GM21381 (cell line): ENCODE results near the gene KIAA2012.
A peak's percentile ranks its signal among the peaks of the same experiment; 100 is the strongest.
"Not testable (repeated sequence)": the region's sequence is repeated elsewhere in the genome, so short reads cannot be mapped to it uniquely, and the experiment has no call there.

Experiments
- ATAC-seq: cut with Tn5 transposase; IDR thresholded peaks from one replicate; pipeline ENCODE4 v1.9.1; 2021; ENCODE audit warnings: mild to moderate bottlenecking, moderate library complexity; ENCODE audit not compliant: unreplicated experiment

Gene KIAA2012

DNA sequence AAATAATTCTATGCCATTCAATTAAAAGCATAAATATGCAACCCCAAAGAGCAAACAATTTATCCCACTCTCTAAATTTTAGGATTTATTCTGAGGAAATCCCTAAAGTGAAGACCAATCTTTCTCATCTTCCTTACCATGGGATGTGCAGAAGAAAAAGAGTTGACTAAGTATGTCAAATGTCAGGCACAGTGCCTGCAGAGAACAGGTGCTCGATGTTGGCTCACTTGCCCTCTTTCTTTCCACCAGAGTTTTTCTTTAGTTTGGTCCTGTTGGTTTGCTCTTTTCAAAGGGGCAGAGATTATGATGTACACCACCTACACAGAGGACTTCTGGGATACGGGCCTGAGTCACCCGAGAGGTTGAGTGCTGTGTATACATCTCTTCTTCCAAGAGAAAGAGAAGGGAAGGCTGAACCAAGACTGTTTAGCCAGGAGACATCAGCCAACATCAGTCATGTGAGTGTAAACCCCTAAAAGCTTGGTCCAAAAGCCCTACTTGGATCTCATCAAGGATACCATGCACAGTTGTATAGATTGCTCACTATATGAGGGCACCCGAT lies 113.7 kb downstream of the KIAA2012 start:
- no peak for ATAC-seq

DNA sequence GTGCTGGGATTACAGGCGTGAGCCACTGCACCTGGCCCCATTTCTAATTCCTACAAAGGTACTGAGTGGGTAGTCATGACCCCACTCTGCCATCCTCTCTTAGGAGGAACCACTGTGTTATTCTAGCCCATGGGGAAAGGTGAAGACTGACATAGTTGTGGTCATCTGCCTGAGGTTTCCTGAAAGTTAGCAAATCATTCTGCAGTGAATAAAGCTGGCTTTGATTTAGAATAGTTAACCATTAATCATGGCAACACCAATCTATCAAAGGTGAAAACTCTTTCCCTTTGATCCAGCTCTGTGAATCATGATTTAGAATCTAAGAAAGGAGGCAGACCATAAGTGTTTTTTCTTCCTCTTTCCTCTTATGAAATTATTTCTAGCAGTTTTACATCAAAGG lies 114.5 kb downstream of the KIAA2012 start:
- ATAC-seq, result no peak

DNA sequence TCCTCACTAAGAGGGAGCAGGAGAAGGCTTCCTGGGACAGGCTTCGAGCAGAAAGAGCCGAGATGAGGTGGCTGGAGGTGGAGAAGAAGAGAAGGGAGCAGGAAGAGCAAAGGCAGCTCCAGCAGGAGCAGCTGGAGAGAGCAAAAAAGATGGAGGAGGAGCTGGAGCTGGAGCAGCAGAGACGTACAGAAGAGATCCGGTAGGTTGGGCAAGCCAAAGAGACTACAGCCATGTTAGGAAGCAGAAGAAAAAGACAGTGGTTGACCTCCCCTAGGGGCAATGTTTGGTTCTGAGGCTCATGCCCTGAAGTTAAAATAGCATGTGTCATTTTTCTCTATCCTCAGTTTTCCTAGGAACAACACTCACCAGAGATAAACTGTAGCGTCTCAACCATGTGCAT lies 120.2 kb downstream of the KIAA2012 start:
- ATAC-seq, result no peak

DNA sequence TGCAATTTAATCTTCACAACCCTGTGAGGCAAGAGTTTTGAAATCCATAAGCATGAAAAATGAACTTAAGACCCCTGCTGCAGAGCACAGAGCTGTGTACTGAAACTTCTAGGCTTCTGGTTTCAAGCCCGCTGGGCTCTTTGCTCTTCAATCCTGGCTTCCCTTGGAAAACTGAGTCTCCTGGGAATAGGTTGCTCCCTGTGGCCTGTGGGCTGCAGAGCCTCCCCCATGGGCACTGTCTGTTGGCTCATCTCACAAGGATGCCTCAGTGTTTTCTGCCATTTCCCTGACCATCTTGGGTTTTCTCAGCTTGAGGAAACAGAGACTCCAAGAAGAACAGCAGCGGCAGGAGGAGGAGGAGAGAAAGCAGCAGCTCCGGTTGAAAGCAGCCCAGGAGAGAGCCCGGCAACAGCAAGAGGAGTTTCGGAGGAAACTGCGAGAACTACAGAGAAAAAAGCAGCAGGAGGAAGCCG lies 120.9 kb downstream of the KIAA2012 start:
- no peak for ATAC-seq

DNA sequence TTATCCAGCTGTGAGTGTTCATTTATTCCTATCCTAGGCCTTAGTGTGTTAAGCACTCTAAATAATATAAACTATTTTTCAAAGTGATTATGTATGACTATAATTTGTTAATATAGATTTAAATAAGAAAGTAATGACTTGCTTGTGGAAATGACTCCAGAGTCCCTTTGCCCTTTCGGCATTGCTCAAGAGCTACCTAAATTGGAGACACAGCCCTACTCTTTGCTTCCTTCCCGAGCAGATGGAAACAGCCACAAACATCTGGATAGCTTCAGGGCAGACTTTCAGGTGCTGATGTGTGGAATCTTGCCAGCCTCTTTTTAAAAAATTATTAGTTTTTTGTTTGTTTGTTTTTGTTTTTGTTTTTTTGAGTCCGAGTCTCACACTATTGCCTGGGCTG lies 121.4 kb downstream of the KIAA2012 start:
- ATAC-seq, result no peak

DNA sequence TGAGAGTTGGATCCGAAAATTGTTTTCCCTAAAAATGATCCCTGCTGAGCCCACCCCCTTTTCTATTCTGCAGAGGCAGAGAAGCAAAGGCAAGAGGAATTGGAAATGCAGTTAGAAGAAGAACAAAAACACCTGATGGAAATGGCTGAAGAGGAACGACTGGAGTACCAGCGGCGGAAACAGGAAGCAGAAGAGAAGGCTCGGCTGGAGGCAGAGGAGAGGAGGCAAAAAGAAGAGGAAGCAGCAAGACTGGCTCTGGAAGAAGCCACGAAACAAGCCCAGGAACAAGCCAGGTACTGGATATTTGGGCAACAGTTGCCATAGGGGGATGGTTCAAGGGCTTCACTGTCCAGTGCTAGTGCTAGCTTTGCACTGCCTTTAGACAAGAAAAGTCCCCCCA lies 123.7 kb downstream of the KIAA2012 start:
- ATAC-seq, result no peak

DNA sequence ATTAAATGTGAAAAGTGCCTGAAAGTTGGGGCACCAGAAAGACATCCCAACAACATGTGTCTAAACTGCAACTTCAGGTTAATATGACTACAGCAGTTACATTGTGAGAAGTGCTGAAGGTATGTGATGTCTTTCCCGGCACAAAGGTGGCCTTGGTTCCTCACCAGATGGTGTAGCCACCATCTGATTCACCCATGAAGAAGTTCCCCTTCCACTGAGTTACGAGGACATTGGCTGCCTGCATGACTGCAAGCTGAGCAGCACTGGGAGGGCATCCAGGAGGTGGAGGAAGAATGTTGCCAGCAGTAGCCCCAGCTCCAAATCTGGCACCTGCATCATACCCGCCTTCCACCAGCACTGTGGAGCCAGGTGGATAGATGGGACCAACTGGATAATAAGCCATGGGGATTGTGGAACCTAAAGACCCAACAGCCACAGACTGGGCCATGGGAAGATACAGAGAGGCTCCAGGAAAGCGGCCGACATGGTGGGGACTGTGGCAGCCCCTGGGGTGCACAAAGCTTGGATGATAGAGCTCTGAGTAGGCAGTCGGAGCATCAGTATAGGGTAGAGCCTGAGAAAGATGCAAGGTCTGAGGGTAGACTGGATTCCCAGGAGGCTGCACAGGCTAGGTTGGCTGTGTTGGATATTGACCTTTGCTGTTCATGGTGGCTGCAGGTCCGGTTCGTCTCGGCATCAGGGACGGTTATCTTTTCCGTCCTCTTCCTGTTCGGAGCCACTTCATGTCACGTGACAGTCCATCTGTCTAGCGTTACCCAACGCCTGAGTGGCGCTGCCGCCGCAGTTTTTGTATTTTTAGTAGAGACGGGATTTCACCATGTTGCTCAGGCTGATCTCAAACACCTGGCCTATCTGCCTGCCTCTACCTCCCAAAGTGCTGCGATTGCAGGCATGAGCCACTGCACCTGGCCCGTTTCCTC lies 128.4 kb downstream of the KIAA2012 start:
- no peak for ATAC-seq

DNA sequence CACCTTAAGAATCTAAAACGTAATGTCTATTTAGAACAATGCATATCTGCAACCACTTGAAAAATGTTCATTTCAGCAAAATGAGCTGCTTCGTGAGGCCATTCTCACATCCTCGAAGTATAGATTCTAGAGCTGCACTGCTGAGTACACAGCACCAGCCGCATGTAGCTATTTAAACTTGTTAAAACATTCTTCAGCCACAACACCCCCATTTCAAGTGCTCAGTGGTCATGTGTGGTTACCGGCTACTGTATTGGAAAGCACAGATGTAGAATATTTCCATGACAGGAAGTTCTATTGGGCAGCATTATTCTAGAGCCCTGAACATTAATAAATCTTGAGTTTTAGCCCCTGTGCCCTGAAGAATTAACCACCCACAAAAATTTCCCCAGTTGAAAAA lies 130.3 kb downstream of the KIAA2012 start:
- no peak for ATAC-seq

DNA sequence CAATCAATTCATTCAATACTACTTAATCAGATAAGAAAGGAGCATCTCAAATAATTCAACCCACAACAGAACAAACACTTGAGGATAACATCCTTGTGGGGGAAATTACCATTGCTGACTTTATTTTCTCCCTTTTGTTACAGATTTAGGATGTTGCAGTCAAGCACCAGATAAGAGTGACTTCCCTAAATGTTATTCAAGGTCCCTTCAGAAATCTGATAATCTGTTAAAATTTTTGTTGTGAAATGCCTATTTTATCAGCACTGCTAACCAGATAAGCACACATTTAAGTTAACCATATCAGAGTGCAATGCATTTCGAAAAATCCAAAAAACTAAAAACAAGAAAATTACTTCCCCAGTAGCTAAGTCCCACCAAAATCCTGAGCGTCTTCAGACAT lies 131.8 kb downstream of the KIAA2012 start:
- no peak for ATAC-seq

DNA sequence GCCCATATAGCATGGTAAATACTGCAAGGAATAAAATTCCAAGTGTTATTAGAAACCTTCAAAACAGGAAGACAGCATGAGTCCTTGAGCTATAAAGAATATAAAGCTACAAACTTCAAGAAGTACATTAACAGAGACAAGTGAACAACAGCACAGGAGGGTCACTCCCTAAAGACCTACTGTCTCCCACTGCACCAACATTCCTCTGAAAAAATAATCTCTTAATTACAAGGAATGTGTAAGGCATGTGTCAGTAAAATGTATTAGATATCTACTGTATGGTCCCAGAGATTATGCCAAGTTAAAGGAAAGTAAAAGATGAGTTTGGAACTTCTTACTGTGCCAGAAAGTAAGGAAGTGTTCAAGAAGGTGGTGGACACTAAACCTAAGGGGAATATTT lies 135.5 kb downstream of the KIAA2012 start:
- ATAC-seq, result no peak

DNA sequence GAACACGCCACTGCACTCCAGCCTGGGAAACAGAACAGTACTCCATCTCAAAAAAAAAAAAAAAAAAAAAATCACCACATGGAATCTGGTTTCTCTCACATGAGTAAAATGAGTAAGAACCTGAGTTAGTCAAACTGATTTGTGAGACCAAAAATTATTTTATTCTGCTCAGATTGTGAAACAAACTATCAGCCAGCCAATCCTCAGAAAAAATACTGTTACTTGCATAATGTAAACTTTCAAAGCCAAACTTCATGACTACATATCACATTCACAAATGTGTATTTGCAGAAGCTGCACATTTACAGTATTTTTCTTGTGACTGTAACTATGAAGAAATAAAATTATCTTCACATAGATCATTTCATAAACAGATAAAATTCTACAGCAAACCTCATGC lies 142.1 kb downstream of the KIAA2012 start:
- no peak for ATAC-seq

DNA sequence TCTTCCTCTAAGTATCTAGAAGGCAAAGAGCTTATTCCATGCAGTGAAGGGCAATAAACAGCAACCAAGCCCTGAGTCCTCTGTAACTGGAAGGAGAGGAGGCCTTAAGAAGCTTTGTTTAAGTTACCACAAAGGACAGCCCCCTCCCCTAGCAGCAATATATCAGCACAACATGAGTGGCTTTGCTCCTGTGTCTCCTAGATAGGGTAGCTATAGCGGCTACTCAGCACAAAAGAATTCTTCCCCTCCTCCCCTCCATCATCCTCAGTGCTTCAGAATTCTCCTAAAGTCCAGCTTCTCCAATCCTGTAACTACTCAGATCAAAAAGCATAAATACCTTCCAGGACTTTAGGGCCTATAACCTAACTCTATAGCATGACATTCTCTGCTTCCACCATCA lies 148.8 kb downstream of the KIAA2012 start:
- no peak for ATAC-seq

DNA sequence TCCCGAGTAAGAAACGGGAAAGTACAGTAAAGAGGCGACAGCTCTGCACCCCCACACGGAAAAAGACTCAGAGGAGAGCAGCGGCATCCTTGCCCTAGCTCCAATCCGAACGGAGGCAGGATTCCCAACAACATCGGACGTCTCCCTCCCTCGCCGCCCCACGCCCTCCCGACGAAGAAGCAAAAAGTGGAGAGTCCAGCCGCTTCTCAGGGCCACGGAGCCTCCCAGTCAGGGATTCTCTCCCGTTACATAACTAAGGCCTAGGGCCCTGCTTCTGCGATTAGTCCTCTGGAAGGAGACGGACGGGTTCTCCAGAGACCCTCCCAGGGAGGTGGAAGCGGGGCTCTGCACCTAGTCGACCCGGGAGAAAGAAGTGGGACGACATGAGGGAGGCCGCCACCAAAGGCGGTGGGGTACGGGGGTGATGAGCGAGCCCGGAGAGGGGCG lies 164.8 kb downstream of the KIAA2012 start:
- peak; percentile 26 for ATAC-seq

DNA sequence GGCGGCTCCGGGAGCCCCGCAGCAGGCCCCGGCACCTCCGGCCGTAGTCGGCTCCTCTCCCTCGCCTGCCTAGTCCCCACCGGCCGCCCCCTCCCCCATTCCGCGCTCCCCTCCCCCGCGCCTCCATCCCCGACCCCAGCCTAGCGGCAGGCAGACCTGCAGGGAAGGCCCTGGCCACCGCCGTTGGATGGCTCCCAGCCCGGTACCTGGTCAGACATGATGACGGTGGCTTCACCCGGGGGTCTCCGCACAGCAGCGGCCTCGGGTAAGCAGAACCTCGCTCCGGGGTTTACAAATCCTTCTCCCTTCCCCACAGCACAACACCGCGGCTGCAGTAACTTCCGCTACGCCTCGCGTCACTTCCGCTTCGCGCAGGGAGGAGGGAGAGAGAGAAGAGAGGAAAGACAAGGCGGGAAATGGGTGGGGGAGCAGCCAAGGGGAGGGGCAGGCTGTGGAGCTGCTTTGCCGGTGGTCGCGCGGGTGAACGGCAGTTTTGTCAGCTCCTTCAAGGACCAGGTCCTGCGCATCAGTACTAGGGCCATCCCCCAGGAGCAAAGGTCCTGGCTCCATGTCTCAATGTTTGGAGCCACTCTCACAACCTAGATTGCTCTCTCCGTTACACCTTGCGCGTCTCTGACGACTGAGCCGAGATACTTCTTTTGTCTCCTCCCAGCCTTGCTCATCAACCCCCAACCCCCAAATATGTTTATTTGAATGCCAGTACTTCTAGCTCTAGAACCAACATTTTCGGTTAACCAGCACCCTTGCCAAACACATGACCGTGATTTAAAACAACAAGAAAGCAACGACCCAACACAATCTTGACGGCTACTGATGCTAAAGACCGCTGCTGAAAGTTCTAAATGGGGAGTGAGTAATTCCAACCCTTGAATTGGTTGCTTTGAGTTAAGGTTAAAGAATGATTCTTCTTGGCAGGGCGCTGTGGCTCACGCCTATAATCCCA lies 165.5 kb downstream of the KIAA2012 start, which contains the start of gene SUMO1:
Gene SUMO1 (minus strand): TSS at position 364 of the 964 bp plus-strand sequence. CDS start 146 bp downstream, at position 218.
- ATAC-seq, result peak; percentile 97

DNA sequence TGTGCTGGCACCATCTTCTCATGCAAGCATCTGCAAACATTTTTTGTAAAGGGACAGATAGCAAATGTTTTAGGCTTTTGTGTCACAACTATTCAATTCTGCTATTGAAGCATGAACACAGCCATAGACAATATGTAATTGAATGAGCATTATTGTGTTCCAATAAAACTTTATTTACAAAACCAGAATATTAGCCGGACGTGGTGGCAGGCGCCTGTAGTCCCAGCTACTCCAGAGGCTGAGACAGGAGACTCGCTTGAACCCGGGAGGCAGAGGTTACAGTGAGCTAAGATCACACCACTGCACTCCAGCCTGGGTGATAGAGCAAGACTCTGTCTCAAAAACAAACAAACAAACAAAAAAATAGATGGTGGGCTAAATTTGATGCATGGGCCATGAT lies 174.7 kb downstream of the KIAA2012 start:
- not testable (repeated sequence) for ATAC-seq

DNA sequence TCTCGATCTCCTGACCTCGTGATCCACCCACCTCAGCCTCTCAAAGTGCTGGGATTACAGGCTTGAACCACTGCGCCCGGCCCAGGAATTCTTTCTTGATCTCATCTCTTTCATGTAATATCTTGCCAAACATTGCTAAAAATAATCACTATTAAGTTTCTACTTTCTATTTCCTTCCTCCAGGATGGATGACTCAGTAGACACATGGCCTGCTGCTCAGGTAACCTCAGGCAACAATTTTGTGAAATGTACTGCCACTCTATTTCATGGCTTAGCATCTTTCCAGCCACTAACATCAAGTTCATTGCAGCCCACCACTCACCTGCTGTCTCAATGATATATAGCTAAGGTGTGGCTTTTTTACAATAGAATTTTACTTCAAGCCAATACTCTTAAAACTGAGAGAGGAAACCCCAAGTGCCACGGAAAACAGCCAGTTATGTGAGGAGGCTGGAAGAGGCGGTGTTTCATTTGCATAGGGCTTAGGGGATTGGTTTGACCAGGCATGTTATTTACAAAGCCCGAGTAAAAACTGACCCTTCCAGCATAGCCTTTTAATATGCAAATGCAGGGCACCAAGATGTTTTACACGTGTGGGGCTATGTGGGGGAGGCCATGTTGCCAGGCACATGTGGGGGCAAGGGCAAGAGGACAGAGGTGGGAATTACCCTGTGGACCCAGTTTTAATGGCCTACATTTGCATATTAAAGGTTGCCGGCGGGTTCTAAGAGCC lies 176.6 kb downstream of the KIAA2012 start:
- ATAC-seq, result no peak

DNA sequence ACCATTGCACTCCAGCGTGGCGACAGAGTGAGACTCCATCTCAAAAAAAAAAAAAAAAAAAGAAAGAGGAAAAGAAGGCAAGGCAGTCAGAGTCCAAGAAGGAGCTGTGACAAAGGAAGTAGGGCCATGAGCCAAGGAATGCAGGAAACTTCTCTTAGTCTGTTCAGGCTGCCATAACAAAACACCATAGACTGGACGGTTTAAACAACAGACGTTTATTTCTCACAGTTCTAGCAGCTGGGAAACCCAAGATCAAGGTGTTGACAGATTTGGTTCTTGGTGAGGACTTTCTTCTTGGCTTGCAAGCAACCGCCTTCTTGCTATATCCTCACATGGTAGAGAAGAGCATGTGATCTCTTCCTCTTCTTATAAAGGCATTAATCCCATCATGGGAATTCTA lies 178.4 kb downstream of the KIAA2012 start:
- no peak for ATAC-seq
